Liver (tissue), 9 donors: ENCODE measurements around the gene OSBPL1A. TPM values are rescaled to one million over a fixed set of nuclear protein-coding genes. Genes with fewer than 3 reads are reported as not detected.

Experiments
- DNase-seq: peaks from one replicate; pipeline ENCODE4 v3.0.0-alpha.2; 2017; ENCODE audit warnings: low spot score
- H3K27ac ChIP-seq, 2 donors: one replicate each; pipeline ENCODE4 v1.7.0; 2013; ENCODE audit warnings: inconsistent platforms in 2 of 2, low read length in 2 of 2, control low read depth in 1 of 2, low read depth in 1 of 2, mild to moderate bottlenecking in 1 of 2
- H3K27me3 ChIP-seq, 4 donors: one replicate each; pipeline versions ENCODE4 v1.6.1 to v1.7.0; 2013; ENCODE audit warnings: low read length in 3 of 4, inconsistent platforms in 1 of 4, mild to moderate bottlenecking in 1 of 4, moderate library complexity in 1 of 4; ENCODE audit not compliant: control insufficient read depth in 4 of 4, insufficient read depth in 4 of 4
- H3K36me3 ChIP-seq, 4 donors: one replicate each; pipeline versions ENCODE4 v1.6.1 to v1.7.0; 2013; ENCODE audit warnings: low read length in 3 of 4, mild to moderate bottlenecking in 3 of 4, low read depth in 1 of 4, moderate library complexity in 1 of 4; ENCODE audit not compliant: control insufficient read depth in 4 of 4, insufficient read depth in 3 of 4
- H3K4me1 ChIP-seq, 4 donors: one replicate each; pipeline versions ENCODE4 v1.6.1 to v1.7.0; 2013; ENCODE audit warnings: low read length in 3 of 4, mild to moderate bottlenecking in 3 of 4, moderate library complexity in 1 of 4; ENCODE audit not compliant: control insufficient read depth in 4 of 4, insufficient read depth in 4 of 4
- H3K4me3 ChIP-seq, 3 donors: one replicate each; pipeline versions ENCODE4 v1.6.1 to v1.7.0; 2013; ENCODE audit warnings: low read length in 3 of 3, control low read depth in 1 of 3, low read depth in 1 of 3, mild to moderate bottlenecking in 1 of 3
- H3K9ac ChIP-seq, 2 donors: one replicate each; pipeline ENCODE4 v1.7.0; 2013; ENCODE audit warnings: low read length in 2 of 2, mild to moderate bottlenecking in 2 of 2, moderate library complexity in 2 of 2, control low read depth in 1 of 2, low read depth in 1 of 2
- H3K9me3 ChIP-seq, 4 donors: one replicate each; pipeline versions ENCODE4 v1.6.1 to v1.7.0; 2013; ENCODE audit warnings: low read length in 3 of 4; ENCODE audit not compliant: control insufficient read depth in 4 of 4
- EGR1 ChIP-seq, 2 donors: IDR thresholded peaks; 2 replicates each; pipeline ENCODE4 v1.6.1; 2016 to 2018; ENCODE audit warnings: antibody characterized with exemption in 2 of 2, low read depth in 2 of 2
- FOXA1 ChIP-seq: IDR thresholded peaks from 2 replicates; pipeline ENCODE4 v1.6.1; 2016; ENCODE audit warnings: antibody characterized with exemption
- FOXA2 ChIP-seq: IDR thresholded peaks from 2 replicates; pipeline ENCODE4 v1.6.1; 2016; ENCODE audit warnings: antibody characterized with exemption
- GABPA ChIP-seq, 2 donors: IDR thresholded peaks in 1 of 2; conservative IDR thresholded peaks in 1 of 2; 2 replicates each; pipeline ENCODE4 v1.6.1; 2016; ENCODE audit warnings: antibody characterized with exemption in 2 of 2, mild to moderate bottlenecking in 1 of 2, moderate library complexity in 1 of 2
- HNF4A ChIP-seq, 2 donors: conservative IDR thresholded peaks; 2 replicates each; pipeline ENCODE4 v1.6.1; 2016; ENCODE audit warnings: antibody characterized with exemption in 2 of 2, mild to moderate bottlenecking in 2 of 2
- HNF4G ChIP-seq: IDR thresholded peaks from 2 replicates; pipeline ENCODE4 v1.6.1; 2016; ENCODE audit warnings: antibody characterized with exemption
- JUND ChIP-seq, 2 donors: IDR thresholded peaks; 2 replicates each; pipeline ENCODE4 v1.6.1; 2016; ENCODE audit warnings: antibody characterized with exemption in 2 of 2
- NR2F2 ChIP-seq: IDR thresholded peaks from 2 replicates; pipeline ENCODE4 v1.6.1; 2016; ENCODE audit warnings: antibody characterized with exemption
- RAD21 ChIP-seq, 2 donors: IDR thresholded peaks; 2 replicates each; pipeline ENCODE4 v1.6.1; 2016; ENCODE audit warnings: antibody characterized with exemption in 2 of 2, mild to moderate bottlenecking in 2 of 2
- RXRA ChIP-seq, 2 donors: IDR thresholded peaks; 2 replicates each; pipeline ENCODE4 v1.6.1; 2017 to 2018; ENCODE audit warnings: antibody characterized with exemption in 2 of 2, mild to moderate bottlenecking in 1 of 2
- SP1 ChIP-seq: IDR thresholded peaks from 2 replicates; pipeline ENCODE4 v1.6.1; 2018; ENCODE audit warnings: antibody characterized with exemption, mild to moderate bottlenecking
- TAF1 ChIP-seq: conservative IDR thresholded peaks from 2 replicates; pipeline ENCODE4 v1.6.1; 2016; ENCODE audit warnings: antibody characterized with exemption, mild to moderate bottlenecking
- YY1 ChIP-seq: IDR thresholded peaks from 2 replicates; pipeline ENCODE4 v1.6.1; 2016; ENCODE audit warnings: antibody characterized with exemption, mild to moderate bottlenecking
- WGBS: extraction: QIAGEN DNeasy Blood & Tissue Kit; methylation state at CpG from one replicate; pipeline ENCODE4 v1.1.7; 2013; 5-methylcytosine and 5-hydroxymethylcytosine counted together
- polyA plus RNA-seq, 2 donors: library from polyadenylated mRNA; stranded (reverse) in 1 of 2; unstranded in 1 of 2; fragments of 200-250 nt in 1 of 2; fragments of >200 nt in 1 of 2; fragmentation: Nextera tagmentation in 1 of 2; extraction: Ambion mirVana in 1 of 2; gene quantifications; one replicate each; pipeline versions ENCODE4 v1.2.1 to v1.2.3, GENCODE V29; 2013 to 2015
- total RNA-seq, 2 donors: library from RNA; depleted of rRNA; stranded (reverse); fragments of >200 nt; gene quantifications; one replicate each; pipeline ENCODE4 v1.2.3, GENCODE V29; 2014
- TF ChIP-seq, protein P1 (sequence below): IDR thresholded peaks from 2 replicates; pipeline ENCODE4 v1.6.1; 2016; ENCODE audit warnings: antibody characterized with exemption
- TF ChIP-seq, protein P2 (sequence below): IDR thresholded peaks from 2 replicates; pipeline ENCODE4 v1.6.1; 2016; ENCODE audit warnings: antibody characterized with exemption
- TF ChIP-seq, protein P3 (sequence below): IDR thresholded peaks from 2 replicates; pipeline ENCODE4 v1.6.1; 2016; ENCODE audit warnings: antibody characterized with exemption, mild to moderate bottlenecking
- TF ChIP-seq, protein P4 (sequence below): IDR thresholded peaks from 2 replicates; pipeline ENCODE4 v1.6.1; 2016; ENCODE audit warnings: antibody characterized with exemption
- TF ChIP-seq, protein P5 (sequence below): fragments of 150-350 bp; IDR thresholded peaks from 2 replicates; pipeline ENCODE4 v1.5.1; 2017; ENCODE audit warnings: improper control_type of control experiment, low read depth, low read length; ENCODE audit not compliant: missing input control
- donor health status: healthy.
- donor health status: healthy.
- donor health status: healthy.
- donor health status: healthy.
- donor health status: healthy.

OSBPL1A gene
- total and polyA plus RNA-seq, 4 donors: 5.4 to 12.6 (median 8.9) TPM

DNA sequence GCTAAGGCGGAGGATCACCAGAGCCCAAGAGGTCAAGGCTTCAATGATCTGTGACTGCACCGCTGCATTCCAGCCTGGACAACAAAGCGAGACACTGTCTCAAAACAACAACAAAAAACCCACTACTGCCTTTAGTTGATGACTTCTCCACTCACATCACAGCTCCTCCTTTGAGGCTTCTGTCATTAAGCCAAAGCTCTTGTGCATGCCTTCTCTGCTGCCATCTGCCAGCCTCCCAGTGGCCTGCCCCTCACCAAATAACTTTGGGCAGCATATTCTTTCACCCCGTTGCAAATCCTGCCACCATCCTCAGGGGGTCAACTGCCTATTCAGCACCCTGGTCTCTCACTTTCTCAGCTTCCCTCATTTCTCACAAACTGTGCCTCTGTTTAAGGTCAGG is 27.5 kb downstream of the OSBPL1A start:
- no peak overlapping the region for H3K27ac ChIP-seq
- H3K4me1 ChIP-seq: no peaks in the 10 kb centered on the region
- H3K27me3 ChIP-seq: no peaks in the 10 kb centered on the region
- no peak overlapping the region for H3K4me3 ChIP-seq
- TF ChIP-seq NR2F2 (no peak), FOXA1 (no peak), RXRA (IDR thresholded peaks at IDR 0.05) (no peak), EGR1 (IDR thresholded peaks at IDR 0.05; ENCODE audit: low read depth in 2 of 2) (no peak), HNF4A (conservative IDR thresholded peaks at IDR 0.05) (no peak), RAD21 (IDR thresholded peaks at IDR 0.05) (no peak), SP1 (no peak), TAF1 (no peak), YY1 (no peak), FOXA2 (no peak), JUND (IDR thresholded peaks at IDR 0.05) (no peak), HNF4G (no peak)
- TF ChIP-seq, protein P1, sequence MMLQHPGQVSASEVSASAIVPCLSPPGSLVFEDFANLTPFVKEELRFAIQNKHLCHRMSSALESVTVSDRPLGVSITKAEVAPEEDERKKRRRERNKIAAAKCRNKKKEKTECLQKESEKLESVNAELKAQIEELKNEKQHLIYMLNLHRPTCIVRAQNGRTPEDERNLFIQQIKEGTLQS: no peak
- TF ChIP-seq, protein P2, sequence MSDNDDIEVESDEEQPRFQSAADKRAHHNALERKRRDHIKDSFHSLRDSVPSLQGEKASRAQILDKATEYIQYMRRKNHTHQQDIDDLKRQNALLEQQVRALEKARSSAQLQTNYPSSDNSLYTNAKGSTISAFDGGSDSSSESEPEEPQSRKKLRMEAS: no peak
- TF ChIP-seq, protein P3, sequence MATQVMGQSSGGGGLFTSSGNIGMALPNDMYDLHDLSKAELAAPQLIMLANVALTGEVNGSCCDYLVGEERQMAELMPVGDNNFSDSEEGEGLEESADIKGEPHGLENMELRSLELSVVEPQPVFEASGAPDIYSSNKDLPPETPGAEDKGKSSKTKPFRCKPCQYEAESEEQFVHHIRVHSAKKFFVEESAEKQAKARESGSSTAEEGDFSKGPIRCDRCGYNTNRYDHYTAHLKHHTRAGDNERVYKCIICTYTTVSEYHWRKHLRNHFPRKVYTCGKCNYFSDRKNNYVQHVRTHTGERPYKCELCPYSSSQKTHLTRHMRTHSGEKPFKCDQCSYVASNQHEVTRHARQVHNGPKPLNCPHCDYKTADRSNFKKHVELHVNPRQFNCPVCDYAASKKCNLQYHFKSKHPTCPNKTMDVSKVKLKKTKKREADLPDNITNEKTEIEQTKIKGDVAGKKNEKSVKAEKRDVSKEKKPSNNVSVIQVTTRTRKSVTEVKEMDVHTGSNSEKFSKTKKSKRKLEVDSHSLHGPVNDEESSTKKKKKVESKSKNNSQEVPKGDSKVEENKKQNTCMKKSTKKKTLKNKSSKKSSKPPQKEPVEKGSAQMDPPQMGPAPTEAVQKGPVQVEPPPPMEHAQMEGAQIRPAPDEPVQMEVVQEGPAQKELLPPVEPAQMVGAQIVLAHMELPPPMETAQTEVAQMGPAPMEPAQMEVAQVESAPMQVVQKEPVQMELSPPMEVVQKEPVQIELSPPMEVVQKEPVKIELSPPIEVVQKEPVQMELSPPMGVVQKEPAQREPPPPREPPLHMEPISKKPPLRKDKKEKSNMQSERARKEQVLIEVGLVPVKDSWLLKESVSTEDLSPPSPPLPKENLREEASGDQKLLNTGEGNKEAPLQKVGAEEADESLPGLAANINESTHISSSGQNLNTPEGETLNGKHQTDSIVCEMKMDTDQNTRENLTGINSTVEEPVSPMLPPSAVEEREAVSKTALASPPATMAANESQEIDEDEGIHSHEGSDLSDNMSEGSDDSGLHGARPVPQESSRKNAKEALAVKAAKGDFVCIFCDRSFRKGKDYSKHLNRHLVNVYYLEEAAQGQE: no peak
- TF ChIP-seq, protein P4, sequence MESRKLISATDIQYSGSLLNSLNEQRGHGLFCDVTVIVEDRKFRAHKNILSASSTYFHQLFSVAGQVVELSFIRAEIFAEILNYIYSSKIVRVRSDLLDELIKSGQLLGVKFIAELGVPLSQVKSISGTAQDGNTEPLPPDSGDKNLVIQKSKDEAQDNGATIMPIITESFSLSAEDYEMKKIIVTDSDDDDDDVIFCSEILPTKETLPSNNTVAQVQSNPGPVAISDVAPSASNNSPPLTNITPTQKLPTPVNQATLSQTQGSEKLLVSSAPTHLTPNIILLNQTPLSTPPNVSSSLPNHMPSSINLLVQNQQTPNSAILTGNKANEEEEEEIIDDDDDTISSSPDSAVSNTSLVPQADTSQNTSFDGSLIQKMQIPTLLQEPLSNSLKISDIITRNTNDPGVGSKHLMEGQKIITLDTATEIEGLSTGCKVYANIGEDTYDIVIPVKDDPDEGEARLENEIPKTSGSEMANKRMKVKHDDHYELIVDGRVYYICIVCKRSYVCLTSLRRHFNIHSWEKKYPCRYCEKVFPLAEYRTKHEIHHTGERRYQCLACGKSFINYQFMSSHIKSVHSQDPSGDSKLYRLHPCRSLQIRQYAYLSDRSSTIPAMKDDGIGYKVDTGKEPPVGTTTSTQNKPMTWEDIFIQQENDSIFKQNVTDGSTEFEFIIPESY: no peak
- 89% methylated on average over 4 of the region's 4 CpGs for WGBS
- no peak for DNase-seq
- no peaks in the 10 kb centered on the region for H3K9me3 ChIP-seq
- H3K9ac ChIP-seq: no peak overlapping the region
- no peaks in the 10 kb centered on the region for H3K36me3 ChIP-seq

DNA sequence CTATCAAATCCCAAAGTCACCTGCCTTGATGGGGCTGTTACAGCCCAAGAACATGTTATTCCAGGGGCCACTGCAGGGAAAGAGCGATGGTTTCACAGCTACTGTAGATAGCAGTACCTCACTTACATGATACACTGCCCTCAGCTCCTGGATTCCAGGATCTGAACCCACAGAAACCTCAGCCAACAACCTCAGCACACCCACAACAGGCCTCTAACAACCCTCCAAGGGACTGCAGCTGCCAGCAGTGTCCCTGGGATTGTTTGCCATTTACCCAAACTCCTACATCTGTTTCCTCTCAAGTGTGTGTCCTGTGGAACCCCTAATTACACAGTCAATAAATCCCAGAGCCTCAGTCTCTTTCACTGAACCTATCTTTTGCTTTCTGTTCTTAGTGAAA is 28.2 kb downstream of the OSBPL1A start:
- Histone ChIP-seq H3K27me3 (no peaks in the 10 kb centered on the region), H3K4me3 (no peak overlapping the region), H3K9ac (no peak overlapping the region), H3K27ac (no peak overlapping the region), H3K9me3 (no peaks in the 10 kb centered on the region), H3K4me1 (no peaks in the 10 kb centered on the region), H3K36me3 (no peaks in the 10 kb centered on the region)
- DNase-seq: no peak
- WGBS: 98% methylated on average over 1 of the region's 1 CpG
- TF ChIP-seq NR2F2: no peak
- TF ChIP-seq, protein P4: no peak
- TF ChIP-seq TAF1: no peak
- no peak for TF ChIP-seq EGR1 (IDR thresholded peaks at IDR 0.05; ENCODE audit: low read depth in 2 of 2)
- no peak for TF ChIP-seq RAD21 (IDR thresholded peaks at IDR 0.05)
- TF ChIP-seq HNF4A (conservative IDR thresholded peaks at IDR 0.05): no peak
- TF ChIP-seq GABPA (IDR thresholded peaks at IDR 0.05 in 1 of 2, conservative IDR thresholded peaks at IDR 0.05 in 1 of 2): no peak
- no peak for TF ChIP-seq YY1
- no peak for TF ChIP-seq RXRA (IDR thresholded peaks at IDR 0.05)
- TF ChIP-seq, protein P1: no peak
- no peak for TF ChIP-seq JUND (IDR thresholded peaks at IDR 0.05)
- TF ChIP-seq, protein P5, sequence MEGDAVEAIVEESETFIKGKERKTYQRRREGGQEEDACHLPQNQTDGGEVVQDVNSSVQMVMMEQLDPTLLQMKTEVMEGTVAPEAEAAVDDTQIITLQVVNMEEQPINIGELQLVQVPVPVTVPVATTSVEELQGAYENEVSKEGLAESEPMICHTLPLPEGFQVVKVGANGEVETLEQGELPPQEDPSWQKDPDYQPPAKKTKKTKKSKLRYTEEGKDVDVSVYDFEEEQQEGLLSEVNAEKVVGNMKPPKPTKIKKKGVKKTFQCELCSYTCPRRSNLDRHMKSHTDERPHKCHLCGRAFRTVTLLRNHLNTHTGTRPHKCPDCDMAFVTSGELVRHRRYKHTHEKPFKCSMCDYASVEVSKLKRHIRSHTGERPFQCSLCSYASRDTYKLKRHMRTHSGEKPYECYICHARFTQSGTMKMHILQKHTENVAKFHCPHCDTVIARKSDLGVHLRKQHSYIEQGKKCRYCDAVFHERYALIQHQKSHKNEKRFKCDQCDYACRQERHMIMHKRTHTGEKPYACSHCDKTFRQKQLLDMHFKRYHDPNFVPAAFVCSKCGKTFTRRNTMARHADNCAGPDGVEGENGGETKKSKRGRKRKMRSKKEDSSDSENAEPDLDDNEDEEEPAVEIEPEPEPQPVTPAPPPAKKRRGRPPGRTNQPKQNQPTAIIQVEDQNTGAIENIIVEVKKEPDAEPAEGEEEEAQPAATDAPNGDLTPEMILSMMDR: no peak
- TF ChIP-seq, protein P3: no peak
- TF ChIP-seq SP1: no peak
